ENCODE results near the gene ASIC1. TPM values are rescaled to one million over a fixed set of nuclear protein-coding genes. Genes with fewer than 3 reads are reported as not detected.

The ASIC1 gene
- total and polyA plus RNA-seq, 2 experiments from 2014 or later = 0.76 to 1.5 TPM

DNA sequence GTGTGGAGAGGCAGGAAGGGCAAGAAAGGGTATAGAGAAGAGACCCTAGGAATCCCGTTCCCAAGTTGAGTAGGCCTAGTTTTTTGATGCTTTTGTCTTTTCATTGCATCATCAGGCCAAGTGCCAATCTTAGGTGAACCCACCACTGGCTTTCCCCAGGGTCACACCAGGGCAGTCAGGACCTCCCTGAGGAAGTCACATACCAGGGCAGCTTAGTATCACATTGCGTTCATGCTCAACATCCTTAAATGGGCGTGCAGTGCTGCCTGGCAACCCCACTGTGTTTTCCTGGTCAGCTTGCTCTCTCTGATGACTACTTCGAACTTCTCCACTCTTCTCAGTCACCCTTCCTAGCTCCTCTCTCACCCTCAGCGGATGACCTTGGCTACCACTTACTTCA is 9.0 kb downstream of the ASIC1 start:
- Histone ChIP-seq H3K27me3 (ENCODE audit: insufficient read depth) (peaks cover 9% of the 10 kb centered on the region), H4K20me1 (replicated peaks; ENCODE audit: insufficient read depth) (no peaks in the 10 kb centered on the region), H3K79me2 (replicated peaks; ENCODE audit: insufficient read depth) (no peaks in the 10 kb centered on the region), H3K27ac (ENCODE audit: low read depth) (no peak overlapping the region), H2AFZ (no peak overlapping the region), H3K4me3 (no peak overlapping the region), H3K4me1 (ENCODE audit: insufficient read depth) (peaks cover 3% of the 10 kb centered on the region; the same call in 1 of the 2 replicates), H3K36me3 (ENCODE audit: insufficient read depth) (no peaks in the 10 kb centered on the region), H3F3A (replicated peaks; ENCODE audit: low read depth) (no peaks in the 10 kb centered on the region), H3K4me2 (no peak overlapping the region), H3K9me2 (ENCODE audit: insufficient read depth) (no peaks in the 10 kb centered on the region)
- Mint-ChIP-seq H3K27ac (no peak overlapping the region), H3K36me3 (ENCODE audit: low read depth) (no peaks in the 10 kb centered on the region; the same call in 2 of the 3 replicates), H3K4me3 (no peak overlapping the region), H3K4me1 (peaks cover 14% of the 10 kb centered on the region), H3K9me3 (no peaks in the 10 kb centered on the region), H3K27me3 (ENCODE audit: insufficient read depth, low read depth, poor library complexity) (peaks cover 4% of the 10 kb centered on the region)
- ATAC-seq (peak; percentile 76), DNase-seq (ENCODE audit: low spot score) (peak; percentile 79)
- TF ChIP-seq REST (IDR thresholded peaks at IDR 0.05; ENCODE audit: unreplicated experiment) (no peak), ZNF114 (CRISPR knock-in tag; IDR thresholded peaks at IDR 0.05) (no peak)
- TF ChIP-seq, protein P1, sequence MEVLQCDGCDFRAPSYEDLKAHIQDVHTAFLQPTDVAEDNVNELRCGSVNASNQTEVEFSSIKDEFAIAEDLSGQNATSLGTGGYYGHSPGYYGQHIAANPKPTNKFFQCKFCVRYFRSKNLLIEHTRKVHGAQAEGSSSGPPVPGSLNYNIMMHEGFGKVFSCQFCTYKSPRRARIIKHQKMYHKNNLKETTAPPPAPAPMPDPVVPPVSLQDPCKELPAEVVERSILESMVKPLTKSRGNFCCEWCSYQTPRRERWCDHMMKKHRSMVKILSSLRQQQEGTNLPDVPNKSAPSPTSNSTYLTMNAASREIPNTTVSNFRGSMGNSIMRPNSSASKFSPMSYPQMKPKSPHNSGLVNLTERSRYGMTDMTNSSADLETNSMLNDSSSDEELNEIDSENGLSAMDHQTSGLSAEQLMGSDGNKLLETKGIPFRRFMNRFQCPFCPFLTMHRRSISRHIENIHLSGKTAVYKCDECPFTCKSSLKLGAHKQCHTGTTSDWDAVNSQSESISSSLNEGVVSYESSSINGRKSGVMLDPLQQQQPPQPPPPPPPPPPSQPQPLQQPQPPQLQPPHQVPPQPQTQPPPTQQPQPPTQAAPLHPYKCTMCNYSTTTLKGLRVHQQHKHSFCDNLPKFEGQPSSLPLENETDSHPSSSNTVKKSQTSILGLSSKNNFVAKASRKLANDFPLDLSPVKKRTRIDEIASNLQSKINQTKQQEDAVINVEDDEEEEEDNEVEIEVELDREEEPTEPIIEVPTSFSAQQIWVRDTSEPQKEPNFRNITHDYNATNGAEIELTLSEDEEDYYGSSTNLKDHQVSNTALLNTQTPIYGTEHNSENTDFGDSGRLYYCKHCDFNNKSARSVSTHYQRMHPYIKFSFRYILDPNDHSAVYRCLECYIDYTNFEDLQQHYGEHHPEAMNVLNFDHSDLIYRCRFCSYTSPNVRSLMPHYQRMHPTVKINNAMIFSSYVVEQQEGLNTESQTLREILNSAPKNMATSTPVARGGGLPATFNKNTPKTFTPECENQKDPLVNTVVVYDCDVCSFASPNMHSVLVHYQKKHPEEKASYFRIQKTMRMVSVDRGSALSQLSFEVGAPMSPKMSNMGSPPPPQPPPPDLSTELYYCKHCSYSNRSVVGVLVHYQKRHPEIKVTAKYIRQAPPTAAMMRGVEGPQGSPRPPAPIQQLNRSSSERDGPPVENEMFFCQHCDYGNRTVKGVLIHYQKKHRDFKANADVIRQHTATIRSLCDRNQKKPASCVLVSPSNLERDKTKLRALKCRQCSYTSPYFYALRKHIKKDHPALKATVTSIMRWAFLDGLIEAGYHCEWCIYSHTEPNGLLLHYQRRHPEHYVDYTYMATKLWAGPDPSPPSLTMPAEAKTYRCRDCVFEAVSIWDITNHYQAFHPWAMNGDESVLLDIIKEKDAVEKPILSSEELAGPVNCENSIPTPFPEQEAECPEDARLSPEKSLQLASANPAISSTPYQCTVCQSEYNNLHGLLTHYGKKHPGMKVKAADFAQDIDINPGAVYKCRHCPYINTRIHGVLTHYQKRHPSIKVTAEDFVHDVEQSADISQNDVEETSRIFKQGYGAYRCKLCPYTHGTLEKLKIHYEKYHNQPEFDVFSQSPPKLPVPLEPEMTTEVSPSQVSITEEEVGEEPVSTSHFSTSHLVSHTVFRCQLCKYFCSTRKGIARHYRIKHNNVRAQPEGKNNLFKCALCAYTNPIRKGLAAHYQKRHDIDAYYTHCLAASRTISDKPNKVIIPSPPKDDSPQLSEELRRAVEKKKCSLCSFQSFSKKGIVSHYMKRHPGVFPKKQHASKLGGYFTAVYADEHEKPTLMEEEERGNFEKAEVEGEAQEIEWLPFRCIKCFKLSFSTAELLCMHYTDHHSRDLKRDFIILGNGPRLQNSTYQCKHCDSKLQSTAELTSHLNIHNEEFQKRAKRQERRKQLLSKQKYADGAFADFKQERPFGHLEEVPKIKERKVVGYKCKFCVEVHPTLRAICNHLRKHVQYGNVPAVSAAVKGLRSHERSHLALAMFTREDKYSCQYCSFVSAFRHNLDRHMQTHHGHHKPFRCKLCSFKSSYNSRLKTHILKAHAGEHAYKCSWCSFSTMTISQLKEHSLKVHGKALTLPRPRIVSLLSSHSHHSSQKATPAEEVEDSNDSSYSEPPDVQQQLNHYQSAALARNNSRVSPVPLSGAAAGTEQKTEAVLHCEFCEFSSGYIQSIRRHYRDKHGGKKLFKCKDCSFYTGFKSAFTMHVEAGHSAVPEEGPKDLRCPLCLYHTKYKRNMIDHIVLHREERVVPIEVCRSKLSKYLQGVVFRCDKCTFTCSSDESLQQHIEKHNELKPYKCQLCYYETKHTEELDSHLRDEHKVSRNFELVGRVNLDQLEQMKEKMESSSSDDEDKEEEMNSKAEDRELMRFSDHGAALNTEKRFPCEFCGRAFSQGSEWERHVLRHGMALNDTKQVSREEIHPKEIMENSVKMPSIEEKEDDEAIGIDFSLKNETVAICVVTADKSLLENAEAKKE (CRISPR knock-in tag; IDR thresholded peaks at IDR 0.05) = 0 out of 2 replicates have a peak, but pooled peaks have one; percentile 15
